Breast epithelium (tissue), 3 donors: ENCODE data around the gene RTN4RL1.

Experiments
- POLR2A ChIP-seq: fragments of 450-650 bp; IDR thresholded peaks from one replicate; pipeline ENCODE4 v1.6.1; 2016; ENCODE audit warnings: antibody characterized with exemption, mild to moderate bottlenecking, moderate library complexity
- POLR2AphosphoS5 ChIP-seq, 3 donors: sonication (generic); formaldehyde crosslinking; IDR thresholded peaks; one replicate each; pipeline ENCODE4 v1.6.1; 2017; ENCODE audit warnings: antibody characterized with exemption in 3 of 3
- TF ChIP-seq, protein P1 (sequence below), 3 donors: fragments of 450-650 bp; IDR thresholded peaks; one replicate each; pipeline ENCODE4 v1.5.1; 2016 to 2017; ENCODE audit warnings: antibody characterized with exemption in 3 of 3, mild to moderate bottlenecking in 3 of 3, moderate library complexity in 3 of 3

DNA sequence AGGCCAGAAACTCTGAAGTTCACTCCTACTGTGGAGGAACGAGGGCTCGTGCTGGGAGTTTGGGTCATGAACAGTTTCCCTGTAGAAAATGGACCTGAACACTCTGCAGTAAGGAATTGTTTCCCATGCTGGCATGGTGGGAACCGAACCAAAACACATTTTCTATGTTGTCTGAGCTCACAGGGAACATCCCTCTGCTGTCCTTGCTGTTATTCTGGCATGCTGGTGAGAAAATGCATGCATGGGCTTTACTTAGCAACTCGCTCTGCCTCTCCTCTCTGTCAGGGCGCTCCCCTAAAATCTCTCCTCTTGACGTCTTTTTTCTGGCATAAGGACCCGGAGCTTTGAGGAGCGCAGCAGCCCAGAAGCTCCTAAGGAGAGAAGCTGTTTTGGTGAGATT is 5.4 kb downstream of the RTN4RL1 start:
- TF ChIP-seq, protein P1, sequence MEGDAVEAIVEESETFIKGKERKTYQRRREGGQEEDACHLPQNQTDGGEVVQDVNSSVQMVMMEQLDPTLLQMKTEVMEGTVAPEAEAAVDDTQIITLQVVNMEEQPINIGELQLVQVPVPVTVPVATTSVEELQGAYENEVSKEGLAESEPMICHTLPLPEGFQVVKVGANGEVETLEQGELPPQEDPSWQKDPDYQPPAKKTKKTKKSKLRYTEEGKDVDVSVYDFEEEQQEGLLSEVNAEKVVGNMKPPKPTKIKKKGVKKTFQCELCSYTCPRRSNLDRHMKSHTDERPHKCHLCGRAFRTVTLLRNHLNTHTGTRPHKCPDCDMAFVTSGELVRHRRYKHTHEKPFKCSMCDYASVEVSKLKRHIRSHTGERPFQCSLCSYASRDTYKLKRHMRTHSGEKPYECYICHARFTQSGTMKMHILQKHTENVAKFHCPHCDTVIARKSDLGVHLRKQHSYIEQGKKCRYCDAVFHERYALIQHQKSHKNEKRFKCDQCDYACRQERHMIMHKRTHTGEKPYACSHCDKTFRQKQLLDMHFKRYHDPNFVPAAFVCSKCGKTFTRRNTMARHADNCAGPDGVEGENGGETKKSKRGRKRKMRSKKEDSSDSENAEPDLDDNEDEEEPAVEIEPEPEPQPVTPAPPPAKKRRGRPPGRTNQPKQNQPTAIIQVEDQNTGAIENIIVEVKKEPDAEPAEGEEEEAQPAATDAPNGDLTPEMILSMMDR (IDR thresholded peaks at IDR 0.05) = no peak
- TF ChIP-seq POLR2A = no peak
- no peak for TF ChIP-seq POLR2AphosphoS5 (IDR thresholded peaks at IDR 0.05)
